GM18499 (cell line): ENCODE measurements around the gene RBM45.
"Not testable (repeated sequence)": the region's sequence is repeated elsewhere in the genome, so short reads cannot be mapped to it uniquely, and the experiment has no call there.

ENCODE experiments used
- ATAC-seq: cut with Tn5 transposase; IDR thresholded peaks from one replicate; pipeline ENCODE4 v1.9.1; 2021; ENCODE audit warnings: moderate number of reproducible peaks; ENCODE audit not compliant: insufficient read depth, unreplicated experiment

RBM45 gene

GRCh38 chr2:178153878-178154277 lies 41.6 kb downstream of the RBM45 start:
- not testable (repeated sequence) for ATAC-seq

GRCh38 chr2:178155524-178155923 lies 43.3 kb downstream of the RBM45 start:
- no peak for ATAC-seq

GRCh38 chr2:178157574-178157973 lies 45.3 kb downstream of the RBM45 start:
- no peak for ATAC-seq

- no peak for ATAC-seq
Measured at GRCh38 chr2:178159966-178160365, 47.7 kb downstream of the RBM45 start.

GRCh38 chr2:178160601-178161000 lies 48.4 kb downstream of the RBM45 start:
- no peak for ATAC-seq

- no peak for ATAC-seq
Measured at GRCh38 chr2:178163395-178163794, 51.2 kb downstream of the RBM45 start.

GRCh38 chr2:178163911-178164310 lies 51.7 kb downstream of the RBM45 start:
- ATAC-seq, result no peak

GRCh38 chr2:178173657-178174056 lies 61.4 kb downstream of the RBM45 start:
- ATAC-seq, result no peak

- ATAC-seq, result no peak
Measured at GRCh38 chr2:178177066-178177679, 64.9 kb downstream of the RBM45 start.
